ENCODE results near the gene FADS2. TPM values are rescaled to one million over a fixed set of nuclear protein-coding genes. Genes with fewer than 3 reads are reported as not detected.

FADS2 gene
- 254 and 468 TPM in 2 replicates for total RNA-seq

DNA sequence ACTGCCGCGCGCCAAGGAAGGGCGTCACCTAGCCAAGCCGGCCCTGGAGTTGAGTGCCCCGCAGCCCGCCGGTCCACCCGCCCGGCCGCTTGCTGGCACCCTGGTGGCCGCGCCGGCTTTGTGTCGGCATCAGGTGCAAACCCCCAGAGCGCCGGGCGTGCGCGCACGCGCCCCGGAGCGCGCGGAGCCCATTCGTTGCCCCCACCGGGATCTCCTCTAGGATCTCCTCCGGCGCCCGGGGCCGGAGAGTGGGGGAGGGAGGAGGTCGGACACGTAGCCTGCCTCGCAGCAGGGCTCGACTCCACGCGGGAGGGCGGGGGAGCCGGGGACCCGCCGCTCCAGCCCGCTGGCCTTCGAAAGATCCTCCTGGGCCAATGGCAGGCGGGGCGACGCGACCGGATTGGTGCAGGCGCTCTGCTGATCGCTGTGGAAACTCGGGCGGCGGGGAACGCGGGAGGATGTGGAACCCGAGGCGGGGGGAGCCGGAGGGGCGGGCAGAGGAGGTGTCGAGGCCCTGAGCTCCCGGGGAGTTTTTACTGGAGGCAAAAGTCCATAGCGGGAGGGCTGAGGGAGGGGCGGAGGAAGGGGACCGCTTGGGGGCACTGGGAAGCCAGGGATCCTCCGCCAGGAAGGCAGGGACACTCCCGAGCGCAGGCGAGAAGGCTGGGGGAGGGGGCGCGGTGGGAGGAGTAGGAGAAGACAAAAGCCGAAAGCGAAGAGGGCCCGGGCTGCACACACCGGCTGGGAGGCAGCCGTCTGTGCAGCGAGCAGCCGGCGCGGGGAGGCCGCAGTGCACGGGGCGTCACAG lies at the start of gene FADS2:
Gene FADS2, plus strand, starts transcription at position 730 of the 808 bp plus-strand sequence. CDS start 91 bp downstream, outside the sequence.

DNA sequence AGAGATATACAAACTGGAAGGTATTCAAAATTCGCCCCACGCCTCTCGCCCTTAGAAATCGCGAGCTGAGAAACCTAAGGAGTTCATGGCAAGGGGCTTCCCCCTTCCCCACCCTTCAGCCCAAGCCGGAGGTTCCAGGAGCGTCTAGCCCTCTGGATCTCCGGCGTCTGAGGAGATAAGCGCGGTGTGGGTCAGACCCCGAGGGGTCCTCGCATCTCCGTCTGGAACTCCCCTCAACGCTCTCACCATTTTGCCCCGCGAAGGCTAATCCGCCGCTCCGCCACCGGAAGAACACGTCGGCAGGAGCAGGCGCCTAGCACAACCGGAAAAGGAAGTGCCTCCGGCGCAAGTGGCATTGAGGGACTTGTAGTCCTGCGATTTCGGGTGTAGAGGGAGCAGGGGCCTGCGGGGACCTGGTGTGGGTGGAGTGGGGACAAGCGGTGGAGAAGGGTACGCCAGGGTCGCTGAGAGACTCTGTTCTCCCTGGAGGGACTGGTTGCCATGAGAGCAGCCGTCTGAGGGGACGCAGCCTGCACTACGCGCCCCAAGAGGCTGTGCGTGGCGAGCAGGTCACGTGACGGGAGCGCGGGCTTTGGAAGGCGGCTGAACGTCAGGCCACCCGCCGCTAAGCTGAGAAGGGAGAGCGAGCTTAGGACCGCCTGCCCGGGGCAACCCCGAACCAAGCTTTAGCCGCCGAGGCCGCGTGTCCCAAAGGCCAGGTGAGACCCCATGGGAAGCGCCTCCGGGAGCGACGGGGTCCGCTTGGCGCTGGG lies 35.6 kb upstream of the FADS2 start, which contains the start of the genes FEN1 and TMEM258:
Gene FEN1, plus strand, starts transcription at position 602 of the 773 bp plus-strand sequence. CDS start 2,451 bp downstream, outside the sequence.
Gene TMEM258, minus strand, starts transcription at position 290 of the 773 bp plus-strand sequence. Its CDS starts 41 bp downstream, at position 249.

DNA sequence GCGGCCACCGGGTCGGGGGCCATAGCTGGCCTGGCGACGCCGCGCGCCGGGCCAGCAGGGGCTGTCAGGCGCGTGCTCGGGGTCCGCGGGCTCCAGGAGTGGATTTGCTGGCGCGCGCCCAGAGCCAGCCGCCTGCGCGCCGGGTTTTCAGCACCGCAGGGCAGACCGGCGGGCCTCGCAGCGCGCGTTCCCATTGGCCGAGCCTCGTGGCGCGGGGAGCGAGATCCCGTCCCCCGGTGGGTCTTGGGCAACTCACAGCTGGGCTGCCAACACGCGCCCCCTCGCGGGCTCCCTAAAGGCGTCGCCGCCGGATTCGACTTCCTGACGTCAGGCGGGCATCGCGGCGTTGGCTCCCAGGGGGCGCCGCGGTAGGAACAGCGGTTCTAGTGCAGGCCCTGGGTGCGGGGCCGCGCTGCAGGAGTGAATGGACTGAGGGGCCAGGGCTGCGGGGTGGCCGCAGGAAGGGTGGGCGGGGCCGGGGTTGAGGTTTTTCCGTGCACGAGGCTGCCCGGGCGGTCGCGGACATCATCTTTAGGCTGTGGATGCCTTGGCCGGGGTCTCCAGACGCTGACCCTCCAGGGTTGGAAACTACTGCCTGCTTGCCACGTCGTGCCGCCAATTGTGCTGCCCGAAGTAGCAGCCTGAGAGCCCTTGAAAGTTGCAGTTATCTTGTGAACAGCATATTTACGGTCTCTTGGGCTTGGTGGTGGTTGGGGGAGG lies 11.2 kb upstream of the FADS2 start, which contains the start of gene FADS1:
Gene FADS1, minus strand, starts transcription at position 268 of the 720 bp plus-strand sequence. Its CDS starts 74 bp downstream, at position 194.

DNA sequence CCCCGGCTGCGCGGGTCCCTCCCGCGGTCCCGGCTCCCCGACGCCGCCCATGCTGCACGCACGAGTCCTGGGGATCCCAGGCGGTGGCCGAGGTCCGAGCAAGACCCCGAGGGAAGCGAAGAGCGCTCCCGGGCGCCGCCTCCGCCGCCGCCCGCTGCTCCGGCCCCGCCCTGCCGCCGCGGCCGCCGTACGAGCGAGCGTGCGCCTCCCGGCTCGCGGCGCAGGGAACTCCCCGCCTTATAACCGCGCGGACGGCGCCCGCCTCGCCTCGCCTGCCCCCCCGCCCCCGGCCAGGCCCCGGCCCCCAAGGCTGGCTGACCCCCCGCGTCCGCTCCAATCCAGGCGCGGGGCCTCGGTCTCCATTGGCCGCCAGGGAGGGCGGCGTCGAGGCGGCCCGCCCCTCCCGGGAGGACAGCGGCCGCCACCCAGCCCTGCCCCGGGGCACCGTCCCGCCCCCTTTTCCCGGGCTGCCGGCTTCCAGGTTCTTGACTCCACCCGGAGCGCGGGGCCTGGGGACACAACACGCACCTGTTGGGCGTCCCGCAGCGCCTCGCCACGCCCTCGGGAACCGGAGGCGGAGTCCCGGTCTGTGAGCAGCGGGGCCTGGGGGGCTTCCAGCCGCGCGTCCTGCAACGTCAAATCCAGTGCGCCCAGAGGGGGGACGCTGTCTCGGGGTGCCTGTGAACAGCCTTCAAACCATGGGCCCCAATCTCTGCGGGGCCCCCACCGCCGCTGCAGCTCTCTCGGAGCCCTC lies 63.4 kb downstream of the FADS2 start, which contains the start of gene FADS3:
Gene FADS3, minus strand, starts transcription at position 215 of the 754 bp plus-strand sequence. Its CDS starts 164 bp downstream, at position 51.

Small RNA genes within 50 kb of the gene (small RNA-seq; reads per million reads assigned to genes)
- gene MIR6746: not detected

Other genes starting within 250 kb of the FADS2 start
- 0.13 and 0.36 TPM in 2 replicates for gene SYT7, start 247.2 kb upstream of the FADS2 start, total RNA-seq
- 1.7 and 2.3 TPM in 2 replicates for gene DAGLA, start 147.9 kb upstream of the FADS2 start, total RNA-seq
- 0.66 and 1.4 TPM in 2 replicates for gene MYRF, start 75.7 kb upstream of the FADS2 start, total RNA-seq
- 46.4 and 56.1 TPM in 2 replicates for gene TMEM258, start 35.7 kb upstream of the FADS2 start, total RNA-seq
- gene FEN1, start 35.4 kb upstream of the FADS2 start, total RNA-seq: 48.8 and 63.8 TPM in 2 replicates
- 70.5 and 134 TPM in 2 replicates for gene FADS1, start 11.3 kb upstream of the FADS2 start, total RNA-seq
- gene FADS3, start 63.2 kb downstream of the FADS2 start, total RNA-seq: 93.5 and 100 TPM in 2 replicates
- gene RAB3IL1, start 89.3 kb downstream of the FADS2 start, total RNA-seq: 1.0 and 1.6 TPM in 2 replicates
- gene BEST1, start 122.1 kb downstream of the FADS2 start, total RNA-seq: under 0.01 and 0.14 TPM in 2 replicates
- gene FTH1, start 139.3 kb downstream of the FADS2 start, total RNA-seq: 696 and 1,197 TPM in 2 replicates